GM19452 (cell line): ENCODE results near the gene EPS8.
"Not testable (repeated sequence)": the region's sequence is repeated elsewhere in the genome, so short reads cannot be mapped to it uniquely, and the experiment has no call there.

ENCODE experiments used
- ATAC-seq: cut with Tn5 transposase; IDR thresholded peaks from one replicate; pipeline ENCODE4 v1.9.1; 2021; ENCODE audit not compliant: unreplicated experiment

Gene EPS8

GRCh38 chr12:15662303-15662980 lies 126.7 kb downstream of the EPS8 start:
- ATAC-seq, result no peak

- ATAC-seq, result no peak
These were observed 137.8 kb downstream of the EPS8 start for GRCh38 chr12:15651371-15651770.

- no peak for ATAC-seq
These were observed 138.6 kb downstream of the EPS8 start for GRCh38 chr12:15650399-15651128.

GRCh38 chr12:15649347-15649746 lies 139.8 kb downstream of the EPS8 start:
- ATAC-seq, result no peak

- ATAC-seq, result no peak
These were observed 140.6 kb downstream of the EPS8 start for GRCh38 chr12:15648558-15648957.

- no peak for ATAC-seq
These were observed 142.6 kb downstream of the EPS8 start for GRCh38 chr12:15646581-15646980.

GRCh38 chr12:15644700-15645099 lies 144.5 kb downstream of the EPS8 start:
- no peak for ATAC-seq

GRCh38 chr12:15638231-15638630 lies 151.0 kb downstream of the EPS8 start:
- ATAC-seq, result no peak

GRCh38 chr12:15636060-15636890 lies 152.9 kb downstream of the EPS8 start:
- no peak for ATAC-seq

GRCh38 chr12:15634010-15634683 lies 155.0 kb downstream of the EPS8 start:
- no peak for ATAC-seq

GRCh38 chr12:15633201-15633600 lies 156.0 kb downstream of the EPS8 start:
- no peak for ATAC-seq

GRCh38 chr12:15632708-15633107 lies 156.5 kb downstream of the EPS8 start:
- no peak for ATAC-seq

- no peak for ATAC-seq
These were observed 158.0 kb downstream of the EPS8 start for GRCh38 chr12:15631007-15631715.

GRCh38 chr12:15629761-15630160 lies 159.4 kb downstream of the EPS8 start:
- no peak for ATAC-seq

- ATAC-seq, result no peak
These were observed 160.1 kb downstream of the EPS8 start for GRCh38 chr12:15629108-15629507.

GRCh38 chr12:15627995-15628945 lies 160.9 kb downstream of the EPS8 start:
- no peak for ATAC-seq

- no peak for ATAC-seq
These were observed 164.1 kb downstream of the EPS8 start for GRCh38 chr12:15625075-15625474.

GRCh38 chr12:15620741-15621539 lies 168.2 kb downstream of the EPS8 start:
- ATAC-seq, result no peak

GRCh38 chr12:15616495-15616894 lies 172.7 kb downstream of the EPS8 start:
- ATAC-seq, result not testable (repeated sequence)
